ENCODE data around the gene CCDC158.

- TF ChIP-seq POLR2A (IDR thresholded peaks at IDR 0.05) (no peak), CTCF (IDR thresholded peaks at IDR 0.05) (no peak)
Measured at GRCh38 chr4:76463568-76463967, 42.6 kb upstream of the CCDC158 start.
